Activated CD4-positive, alpha-beta memory T cell treated with anti-CD3 and anti-CD28 coated beads, Interleukin-2, amount 10 ng/mL, durations not matched to agents 7 days and 5 days (primary cell): ENCODE measurements around the gene PLEKHG3. TPM values are rescaled to one million over a fixed set of nuclear protein-coding genes. Genes with fewer than 3 reads are reported as not detected.

Source experiments
- CTCF ChIA-PET: fragments of 350-600 bp; sonication (Branson Sonifier 250); formaldehyde crosslinking; loops from one replicate; lab custom pipeline; 2021; ENCODE audit warnings: antibody characterized with exemption, inconsistent platforms; lab: Charles Lee
- POLR2A ChIA-PET: fragments of 350-600 bp; sonication (Branson Sonifier 250); formaldehyde crosslinking; loops from one replicate; lab custom pipeline; 2021; ENCODE audit warnings: antibody characterized with exemption; lab: Charles Lee
- DNase-seq: peaks from one replicate; pipeline ENCODE4 v3.0.0-alpha.2; 2020
- H3K27ac Mint-ChIP-seq: one replicate; pipeline ENCODE4 v1.8.0; 2021; ENCODE audit warnings: mild to moderate bottlenecking, mixed read lengths
- H3K27me3 Mint-ChIP-seq: one replicate; pipeline ENCODE4 v1.8.0; 2021; ENCODE audit warnings: mixed read lengths
- H3K36me3 Mint-ChIP-seq: one replicate; pipeline ENCODE4 v1.8.0; 2021; ENCODE audit warnings: low read depth, mixed read lengths
- H3K4me1 Mint-ChIP-seq: one replicate; pipeline ENCODE4 v1.8.0; 2021; ENCODE audit warnings: mixed read lengths
- H3K4me3 Mint-ChIP-seq: one replicate; pipeline ENCODE4 v1.8.0; 2021; ENCODE audit warnings: mild to moderate bottlenecking, mixed read lengths
- H3K9me3 Mint-ChIP-seq: one replicate; pipeline ENCODE4 v1.8.0; 2021; ENCODE audit warnings: mixed read lengths
- total RNA-seq, 2 experiments: library from RNA; stranded (reverse); gene quantifications; one replicate each; pipeline ENCODE4 v1.2.3, GENCODE V29; 2021

PLEKHG3 gene
- total RNA-seq, 2 experiments from 2014 or later, result 126 to 133 TPM

- Mint-ChIP-seq H3K4me1 (peaks cover 5% of the 10 kb centered on the region), H3K27ac (no peak overlapping the region), H3K27me3 (peaks cover 3% of the 10 kb centered on the region), H3K36me3 (no peaks in the 10 kb centered on the region), H3K9me3 (no peaks in the 10 kb centered on the region), H3K4me3 (no peak overlapping the region)
- ChIA-PET CTCF (interaction anchor here (0.9 to 1.8 kb wide), 2 partner anchors 9 to 118 kb away, joined by 3 to 9 read pairs; no protein-coding TSS in a partner anchor), POLR2A (interaction anchor here (1.2 kb wide), 1 partner anchor 9 kb away, joined by 3 read pairs; no protein-coding TSS in a partner anchor)
- no peak for DNase-seq
Observed at GRCh38 chr14:64773577-64773976, 69.4 kb downstream of the PLEKHG3 start.

GRCh38 chr14:64774272-64774671 is 70.0 kb downstream of the PLEKHG3 start:
- POLR2A ChIA-PET, result no interaction called here

GRCh38 chr14:64775081-64775777 is 71.0 kb downstream of the PLEKHG3 start:
- CTCF ChIA-PET, result interaction anchor here (1.0 to 1.6 kb wide), 3 partner anchors 10 to 116 kb away, joined by 3 to 6 read pairs (median 3); no protein-coding TSS in a partner anchor
- peaks cover 5% of the 10 kb centered on the region for H3K4me1 Mint-ChIP-seq
- POLR2A ChIA-PET, result interaction anchor here (1.2 kb wide), 1 partner anchor 17 kb away, joined by 3 read pairs; no protein-coding TSS in a partner anchor
- no peak overlapping the region for H3K27ac Mint-ChIP-seq
- DNase-seq, result no peak
- no peaks in the 10 kb centered on the region for H3K9me3 Mint-ChIP-seq
- H3K36me3 Mint-ChIP-seq, result no peaks in the 10 kb centered on the region
- H3K27me3 Mint-ChIP-seq, result peaks cover 3% of the 10 kb centered on the region
- no peak overlapping the region for H3K4me3 Mint-ChIP-seq

More at GRCh38 chr14:64774272-64774671, 70.0 kb downstream of the PLEKHG3 start:
- DNase-seq, result no peak
- no peaks in the 10 kb centered on the region for H3K9me3 Mint-ChIP-seq
- no peak overlapping the region for H3K4me3 Mint-ChIP-seq
- H3K27me3 Mint-ChIP-seq, result peaks cover 3% of the 10 kb centered on the region
- H3K27ac Mint-ChIP-seq, result no peak overlapping the region
- no peaks in the 10 kb centered on the region for H3K36me3 Mint-ChIP-seq
- H3K4me1 Mint-ChIP-seq, result peaks cover 5% of the 10 kb centered on the region
- CTCF ChIA-PET, result interaction anchor here (0.9 to 1.0 kb wide), 2 partner anchors 10 to 104 kb away, joined by 3 read pairs; no protein-coding TSS in a partner anchor

GRCh38 chr14:64777461-64777860 is 73.2 kb downstream of the PLEKHG3 start:
- Mint-ChIP-seq H3K4me1 (no peaks in the 10 kb centered on the region), H3K27me3 (peaks cover 9% of the 10 kb centered on the region), H3K27ac (no peak overlapping the region), H3K4me3 (no peak overlapping the region), H3K9me3 (no peaks in the 10 kb centered on the region), H3K36me3 (no peaks in the 10 kb centered on the region)
- DNase-seq, result no peak
- ChIA-PET CTCF (no interaction called here), POLR2A (no interaction called here)

- Mint-ChIP-seq H3K4me3 (no peak overlapping the region), H3K36me3 (no peaks in the 10 kb centered on the region), H3K27ac (no peak overlapping the region), H3K4me1 (no peaks in the 10 kb centered on the region), H3K27me3 (peaks cover 9% of the 10 kb centered on the region), H3K9me3 (no peaks in the 10 kb centered on the region)
- DNase-seq, result no peak
- ChIA-PET POLR2A (no interaction called here), CTCF (no interaction called here)
Observed at GRCh38 chr14:64778104-64778754, 74.0 kb downstream of the PLEKHG3 start.

- H3K27ac Mint-ChIP-seq, result no peak overlapping the region
- DNase-seq, result no peak
- POLR2A ChIA-PET, result no interaction called here
- no peak overlapping the region for H3K4me3 Mint-ChIP-seq
- CTCF ChIA-PET, result interaction anchor here (1.3 kb wide), 1 partner anchor 350 kb away, joined by 3 read pairs; no protein-coding TSS in a partner anchor
- no peaks in the 10 kb centered on the region for H3K9me3 Mint-ChIP-seq
- H3K4me1 Mint-ChIP-seq, result no peaks in the 10 kb centered on the region
- no peaks in the 10 kb centered on the region for H3K36me3 Mint-ChIP-seq
- H3K27me3 Mint-ChIP-seq, result peaks cover 9% of the 10 kb centered on the region
Observed at GRCh38 chr14:64779472-64779871, 75.2 kb downstream of the PLEKHG3 start.

GRCh38 chr14:64782196-64782595 is 78.0 kb downstream of the PLEKHG3 start:
- no peaks in the 10 kb centered on the region for H3K36me3 Mint-ChIP-seq
- POLR2A ChIA-PET, result interaction anchor here (1.1 kb wide), 1 partner anchor 9 kb away, joined by 3 read pairs; no protein-coding TSS in a partner anchor
- no peak for DNase-seq
- no peaks in the 10 kb centered on the region for H3K9me3 Mint-ChIP-seq
- no peak overlapping the region for H3K4me3 Mint-ChIP-seq
- H3K27ac Mint-ChIP-seq, result no peak overlapping the region
- peaks cover 7% of the 10 kb centered on the region for H3K27me3 Mint-ChIP-seq
- CTCF ChIA-PET, result no interaction called here
- H3K4me1 Mint-ChIP-seq, result no peaks in the 10 kb centered on the region

- Mint-ChIP-seq H3K4me1 (no peaks in the 10 kb centered on the region), H3K36me3 (no peaks in the 10 kb centered on the region), H3K27ac (no peak overlapping the region), H3K9me3 (no peaks in the 10 kb centered on the region), H3K4me3 (no peak overlapping the region), H3K27me3 (peaks cover 7% of the 10 kb centered on the region)
- DNase-seq, result no peak
- ChIA-PET POLR2A (no interaction called here), CTCF (interaction anchor here (1.0 to 2.2 kb wide), 2 partner anchors 16 to 39 kb away, joined by 3 to 6 read pairs; no protein-coding TSS in a partner anchor)
Observed at GRCh38 chr14:64784006-64784405, 79.8 kb downstream of the PLEKHG3 start.

GRCh38 chr14:64786296-64787149 is 82.3 kb downstream of the PLEKHG3 start:
- ChIA-PET CTCF (no interaction called here), POLR2A (no interaction called here)
- no peak for DNase-seq
- Mint-ChIP-seq H3K27ac (no peak overlapping the region), H3K4me1 (no peaks in the 10 kb centered on the region), H3K9me3 (no peaks in the 10 kb centered on the region), H3K4me3 (no peak overlapping the region), H3K36me3 (no peaks in the 10 kb centered on the region), H3K27me3 (peaks cover 4% of the 10 kb centered on the region)

- Mint-ChIP-seq H3K4me1 (no peaks in the 10 kb centered on the region), H3K9me3 (no peaks in the 10 kb centered on the region), H3K4me3 (no peak overlapping the region), H3K27me3 (no peaks in the 10 kb centered on the region), H3K27ac (no peak overlapping the region), H3K36me3 (no peaks in the 10 kb centered on the region)
- no peak for DNase-seq
- ChIA-PET POLR2A (no interaction called here), CTCF (interaction anchor here (0.7 kb wide), 1 partner anchor 104 kb away, joined by 3 read pairs; no protein-coding TSS in a partner anchor)
Observed at GRCh38 chr14:64787619-64788018, 83.4 kb downstream of the PLEKHG3 start.

- POLR2A ChIA-PET, result no interaction called here
- Mint-ChIP-seq H3K27ac (no peak overlapping the region), H3K27me3 (no peaks in the 10 kb centered on the region), H3K4me1 (no peaks in the 10 kb centered on the region), H3K4me3 (no peak overlapping the region), H3K9me3 (no peaks in the 10 kb centered on the region), H3K36me3 (no peaks in the 10 kb centered on the region)
- CTCF ChIA-PET, result no interaction called here
- no peak for DNase-seq
Observed at GRCh38 chr14:64788706-64789105, 84.5 kb downstream of the PLEKHG3 start.

- no peaks in the 10 kb centered on the region for H3K27me3 Mint-ChIP-seq
- DNase-seq, result no peak
- H3K4me3 Mint-ChIP-seq, result no peak overlapping the region
- H3K4me1 Mint-ChIP-seq, result no peaks in the 10 kb centered on the region
- ChIA-PET CTCF (interaction anchor here (0.9 kb wide), 1 partner anchor 153 kb away, joined by 3 read pairs; no protein-coding TSS in a partner anchor), POLR2A (interaction anchor here (0.5 kb wide), 1 partner anchor 192 kb away, joined by 4 read pairs; no protein-coding TSS in a partner anchor)
- no peaks in the 10 kb centered on the region for H3K9me3 Mint-ChIP-seq
- H3K36me3 Mint-ChIP-seq, result no peaks in the 10 kb centered on the region
- H3K27ac Mint-ChIP-seq, result no peak overlapping the region
Observed at GRCh38 chr14:64789696-64790095, 85.5 kb downstream of the PLEKHG3 start.
